GM10248 (cell line): Measurements from ENCODE around the gene NCAPG2.

ENCODE experiments used
- CTCF ChIA-PET: fragments of 300-600 bp; sonication (Branson Sonifier 250); formaldehyde crosslinking; extraction: SDS; loops from one replicate; lab custom pipeline; 2021; ENCODE audit warnings: antibody characterized with exemption; lab: Yijun Ruan, JAX
- POLR2A ChIA-PET: fragments of 350-650 bp; sonication (Branson Sonifier 250); formaldehyde crosslinking; extraction: SDS; loops from one replicate; lab custom pipeline; 2020; ENCODE audit warnings: antibody characterized with exemption; lab: Yijun Ruan, JAX
- DNase-seq: peaks from one replicate; pipeline ENCODE4 v3.0.0; 2012; ENCODE audit errors: extremely low spot score
- CTCF ChIP-seq: IDR thresholded peaks from 2 replicates; pipeline ENCODE4 v1.5.1; 2012; ENCODE audit warnings: mild to moderate bottlenecking, low read depth; ENCODE audit errors: extremely low read depth, missing control alignments, control extremely low read depth

NCAPG2 gene

GRCh38 chr7:158738841-158739240, 34.2 kb upstream of the NCAPG2 start:
- CTCF ChIA-PET = no interaction called here
- no peak for TF ChIP-seq CTCF
- no peak for DNase-seq
- POLR2A ChIA-PET = no interaction called here

GRCh38 chr7:158737064-158737695, 32.6 kb upstream of the NCAPG2 start:
- DNase-seq = no peak
- POLR2A ChIA-PET = interaction anchor here (0.6 kb wide), 1 partner anchor 11 kb away, joined by 3 read pairs; no protein-coding TSS in a partner anchor
- no peak for TF ChIP-seq CTCF
- CTCF ChIA-PET = interaction anchor here (1.0 to 1.2 kb wide), 2 partner anchors 13 to 16 kb away, joined by 4 read pairs; no protein-coding TSS in a partner anchor

GRCh38 chr7:158735935-158736334, 31.3 kb upstream of the NCAPG2 start:
- ChIA-PET POLR2A (no interaction called here), CTCF (interaction anchor here (1.2 kb wide), 1 partner anchor 17 kb away, joined by 4 read pairs; no protein-coding TSS in a partner anchor)
- no peak for TF ChIP-seq CTCF
- DNase-seq = no peak

- ChIA-PET POLR2A (interaction anchor here (0.5 kb wide), 1 partner anchor 18 kb away, joined by 5 read pairs; no protein-coding TSS in a partner anchor), CTCF (no interaction called here)
- TF ChIP-seq CTCF = no peak
- no peak for DNase-seq
Measured at GRCh38 chr7:158734861-158735260, 30.3 kb upstream of the NCAPG2 start.

GRCh38 chr7:158733775-158734494, 29.3 kb upstream of the NCAPG2 start:
- ChIA-PET POLR2A (interaction anchor here (0.5 kb wide), 1 partner anchor 19 kb away, joined by 5 read pairs; no protein-coding TSS in a partner anchor), CTCF (interaction anchor here (1.0 to 2.4 kb wide), 5 partner anchors 9 to 31 kb away, joined by 3 to 8 read pairs (median 5); no protein-coding TSS in a partner anchor)
- no peak for DNase-seq
- TF ChIP-seq CTCF = no peak

- no peak for TF ChIP-seq CTCF
- ChIA-PET POLR2A (no interaction called here), CTCF (interaction anchor here (1.0 to 2.4 kb wide), 7 partner anchors 9 to 227 kb away, joined by 3 to 8 read pairs (median 3); no protein-coding TSS in a partner anchor)
- no peak for DNase-seq
Measured at GRCh38 chr7:158733220-158733519, 28.6 kb upstream of the NCAPG2 start.
